Heart right ventricle (tissue), 16 donors: ENCODE results near the gene WDR64. TPM values are rescaled to one million over a fixed set of nuclear protein-coding genes. Genes with fewer than 3 reads are reported as not detected.

Experiments used
- ATAC-seq, 8 donors: fragments of 200-7000 bp; cut with Tn5 transposase; one replicate each; pipeline ENCODE4 v1.9.1; 2020; ENCODE audit warnings: mild to moderate bottlenecking in 8 of 8, moderate library complexity in 8 of 8, moderate number of reproducible peaks in 1 of 8
- DNase-seq, 2 donors: peaks; one replicate each; pipeline ENCODE4 v3.0.0-alpha.2; 2020
- H3K27ac ChIP-seq, 10 donors: fragments of 200-600 bp; sonication (generic) in 2 of 10; one replicate each; pipeline versions ENCODE4 v1.5.0 to v1.8.0; 2020 to 2022; ENCODE audit warnings: mild to moderate bottlenecking in 3 of 10
- H3K27me3 ChIP-seq, 7 donors: fragments of 200-600 bp; one replicate each; pipeline ENCODE4 v1.8.0; 2021 to 2022; ENCODE audit warnings: mild to moderate bottlenecking in 2 of 7
- H3K36me3 ChIP-seq, 9 donors: fragments of 200-600 bp; sonication (generic) in 1 of 9; one replicate each; pipeline versions ENCODE4 v1.5.0 to v1.8.0; 2020 to 2022; ENCODE audit warnings: mild to moderate bottlenecking in 2 of 9
- H3K4me1 ChIP-seq, 9 donors: fragments of 200-600 bp; sonication (generic) in 1 of 9; one replicate each; pipeline versions ENCODE4 v1.5.0 to v1.8.0; 2020 to 2022; ENCODE audit warnings: mild to moderate bottlenecking in 4 of 9
- H3K4me3 ChIP-seq, 10 donors: fragments of 200-600 bp; sonication (generic) in 2 of 10; one replicate each; pipeline versions ENCODE4 v1.5.0 to v1.8.0; 2020 to 2022; ENCODE audit warnings: mild to moderate bottlenecking in 7 of 10, moderate library complexity in 2 of 10
- H3K9me3 ChIP-seq, 11 donors: fragments of 200-600 bp in 10 of 11; sonication (generic) in 2 of 11; one replicate each; pipeline versions ENCODE4 v1.5.0 to v1.8.0; 2013 to 2022; ENCODE audit warnings: mild to moderate bottlenecking in 2 of 11, control low read depth in 1 of 11, moderate library complexity in 1 of 11
- WGBS, 2 donors: extraction: QIAGEN DNeasy Blood & Tissue Kit; methylation state at CpG; one replicate each; pipeline ENCODE4 v1.1.7; 2013; ENCODE audit warnings: inconsistent platforms in 1 of 2; 5-methylcytosine and 5-hydroxymethylcytosine counted together
- intact Hi-C, 10 donors: fragments of 100-400 bp; cut with DNase I; formaldehyde crosslinking; loops; one replicate each; pipeline versions ENCODE4 v1.11.1 to v1.14.2; 2022
- polyA plus RNA-seq, 2 donors: library from polyadenylated mRNA; stranded (reverse); fragments of 200-250 nt; gene quantifications; one replicate each; pipeline ENCODE4 v1.2.3, GENCODE V29; 2013
- total RNA-seq, 10 donors: library from RNA; stranded (reverse); fragmentation: NEBNext Ultra II Directional in 3 of 10; extraction: Animal tissue kit (Norgen Biotek cat#: 25700) in 3 of 10; gene quantifications; one replicate each; pipeline versions ENCODE4 v1.2.1 to v1.2.4, GENCODE V29; 2021 to 2023
- TF ChIP-seq, protein P1 (sequence below), 9 donors: fragments of 200-600 bp; sonication (generic) in 2 of 9; IDR thresholded peaks; one replicate each; pipeline versions ENCODE4 v1.5.0 to v1.8.0; 2021 to 2022; ENCODE audit warnings: antibody characterized with exemption in 9 of 9, mild to moderate bottlenecking in 5 of 9, moderate library complexity in 1 of 9
- donor health status: Arrhythmogenic right ventricular cardiomyopathy.
- donor health status: ischemic (EF 13 %, LVEDD 7.1; RV severe dilation, severe dysfunction).
- donor health status: healthy with polysubstance abuse.
- donor health status: DM: no; HTN: yes; CAD: no.
- donor health status: DM: no; HTN: no; CAD: no.
- donor health status: ischemic (EF 25% LVEDD 6.9; RV normal size, moderate dysfunction).
- donor health status: ischemic (EF 25% LVEDD 5.7; RV mildly dilated, moderate dysfunction).
- donor health status: healthy.
- donor health status: DM: yes; HTN: yes; CAD: no.
- donor health status: Ischemic cardiomyopathy.
- donor health status: ischemic (EF 35%, LVEDD 5.7; RV mildly dilated, moderate dysfunction).
- donor health status: nonischemic (EF 11% LVEDD 7.7; RV severe dilation, severe dysfunction).
- donor health status: DM: yes; HTN: yes; CAD: no.
- donor health status: PGD.
- donor health status: ischemic (EF 29% LVEDD 5.4; RV normal size, mild dysfunction).
- donor health status: nonischemic (EF 23%, LVEDD 6.1; RV moderate dilation, normal function).

WDR64 gene
- total and polyA plus RNA-seq, 12 donors: 0.59 TPM; not detected in 11

DNA sequence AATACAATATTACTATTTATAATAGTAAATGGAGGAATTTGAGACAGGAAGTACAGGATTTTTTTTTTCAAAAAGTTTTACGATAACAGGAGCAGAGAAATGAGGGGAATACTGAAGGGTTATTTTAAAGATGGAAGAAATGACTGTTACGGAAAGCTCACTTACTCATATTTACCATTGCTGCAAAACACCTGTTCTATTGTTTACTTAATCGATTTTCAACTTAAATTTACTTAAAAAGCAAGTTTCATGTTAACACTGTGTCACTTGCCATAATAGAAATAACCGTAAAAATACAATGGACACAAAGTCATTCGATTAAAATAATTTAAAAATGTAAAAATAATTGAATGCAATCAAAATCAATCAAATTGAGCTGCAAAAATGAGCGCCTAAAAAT lies 192.5 kb downstream of the WDR64 start:
- Histone ChIP-seq H3K9me3 (no peaks in the 10 kb centered on the region), H3K36me3 (no peaks in the 10 kb centered on the region), H3K4me3 (no peak overlapping the region), H3K27me3 (no peaks in the 10 kb centered on the region), H3K27ac (no peak overlapping the region), H3K4me1 (peaks cover 4 to 21% (median 7%) of the 10 kb centered on the region in 9 donors)
- ATAC-seq (no peak), DNase-seq (no peak)
- 83 to 84% methylated on average over 6 of the region's 6 CpGs for WGBS, 2 donors
- TF ChIP-seq, protein P1, sequence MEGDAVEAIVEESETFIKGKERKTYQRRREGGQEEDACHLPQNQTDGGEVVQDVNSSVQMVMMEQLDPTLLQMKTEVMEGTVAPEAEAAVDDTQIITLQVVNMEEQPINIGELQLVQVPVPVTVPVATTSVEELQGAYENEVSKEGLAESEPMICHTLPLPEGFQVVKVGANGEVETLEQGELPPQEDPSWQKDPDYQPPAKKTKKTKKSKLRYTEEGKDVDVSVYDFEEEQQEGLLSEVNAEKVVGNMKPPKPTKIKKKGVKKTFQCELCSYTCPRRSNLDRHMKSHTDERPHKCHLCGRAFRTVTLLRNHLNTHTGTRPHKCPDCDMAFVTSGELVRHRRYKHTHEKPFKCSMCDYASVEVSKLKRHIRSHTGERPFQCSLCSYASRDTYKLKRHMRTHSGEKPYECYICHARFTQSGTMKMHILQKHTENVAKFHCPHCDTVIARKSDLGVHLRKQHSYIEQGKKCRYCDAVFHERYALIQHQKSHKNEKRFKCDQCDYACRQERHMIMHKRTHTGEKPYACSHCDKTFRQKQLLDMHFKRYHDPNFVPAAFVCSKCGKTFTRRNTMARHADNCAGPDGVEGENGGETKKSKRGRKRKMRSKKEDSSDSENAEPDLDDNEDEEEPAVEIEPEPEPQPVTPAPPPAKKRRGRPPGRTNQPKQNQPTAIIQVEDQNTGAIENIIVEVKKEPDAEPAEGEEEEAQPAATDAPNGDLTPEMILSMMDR (IDR thresholded peaks at IDR 0.05): no peak
- intact Hi-C loops: loop anchor here in 4 of 10 donors (5.0 to 10.0 kb wide), 6 partner anchors 200 to 320 kb away; partner anchors contain the start of genes CHML (in 1 of the 4), KMO (in 1 of the 4) and OPN3 (in 1 of the 4)

DNA sequence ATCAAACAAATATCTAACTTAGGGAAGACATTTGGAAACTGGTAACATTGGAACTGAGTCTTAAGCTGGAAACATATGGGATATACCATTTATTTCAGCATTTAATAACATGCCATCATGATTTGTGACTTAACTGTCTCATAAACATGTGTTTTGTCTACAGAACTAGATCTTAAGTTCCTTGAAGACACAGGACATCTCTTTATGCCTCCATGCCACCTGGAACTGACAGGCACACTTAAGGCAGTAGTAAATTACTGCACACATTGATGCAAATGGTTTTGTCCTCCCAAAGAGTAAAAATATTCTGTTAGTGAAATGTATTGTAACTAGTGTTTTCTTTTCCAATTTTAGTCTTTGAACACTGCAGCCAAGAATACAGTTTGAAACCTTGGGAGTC lies 194.3 kb downstream of the WDR64 start:
- Histone ChIP-seq H3K4me1 (peaks cover 4 to 21% (median 7%) of the 10 kb centered on the region in 9 donors), H3K4me3 (no peak overlapping the region), H3K27me3 (no peaks in the 10 kb centered on the region), H3K27ac (no peak overlapping the region), H3K9me3 (no peaks in the 10 kb centered on the region), H3K36me3 (no peaks in the 10 kb centered on the region)
- DNase-seq (no peak), ATAC-seq (no peak)
- TF ChIP-seq, protein P1 (IDR thresholded peaks at IDR 0.05): no peak
- intact Hi-C loops: loop anchor here in 4 of 10 donors (10.0 kb wide), 5 partner anchors 202 to 322 kb away; partner anchors contain the start of genes CHML (in 1 of the 4), KMO (in 1 of the 4) and OPN3 (in 1 of the 4)

DNA sequence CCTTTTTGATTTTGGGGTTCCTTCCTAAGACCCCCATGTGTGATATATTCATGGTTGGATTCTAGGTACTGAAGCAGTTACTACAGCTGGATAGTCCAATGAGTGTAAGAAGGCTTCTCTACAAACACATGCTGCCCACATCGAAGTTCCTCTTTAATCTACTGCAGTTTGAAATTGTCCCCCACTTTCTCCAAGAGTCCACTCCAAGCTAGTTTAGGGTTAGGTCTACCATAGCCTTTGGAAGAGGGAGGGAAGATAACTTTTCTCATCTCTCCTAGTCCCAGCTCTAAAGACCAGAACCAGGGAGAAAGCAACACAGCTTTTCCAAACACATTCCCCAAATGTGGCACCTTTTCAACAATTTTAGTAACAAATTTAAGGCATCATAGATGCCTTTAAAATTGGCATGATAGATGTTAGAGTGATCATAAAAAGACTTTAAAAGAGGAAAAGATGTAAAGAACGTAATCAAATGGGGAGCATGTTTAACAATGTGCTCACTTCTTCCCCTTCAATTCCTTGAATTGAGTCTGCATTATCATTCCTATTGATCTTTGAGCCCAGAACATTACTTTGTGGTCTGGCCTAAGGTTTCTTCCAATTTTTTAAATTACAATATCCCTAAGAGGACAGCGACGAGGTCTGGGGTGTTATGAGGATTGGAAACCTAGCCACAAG lies 194.9 kb downstream of the WDR64 start:
- peak overlapping the region in 7 of 10 donors; percentile 70 to 97 (median 84) for H3K4me3 ChIP-seq
- H3K9me3 ChIP-seq: no peaks in the 10 kb centered on the region
- no peak for ATAC-seq
- peaks cover 4 to 18% (median 7%) of the 10 kb centered on the region in 9 donors for H3K4me1 ChIP-seq
- intact Hi-C loops: loop anchor here in 4 of 10 donors (10.0 kb wide), 5 partner anchors 202 to 322 kb away; partner anchors contain the start of genes CHML (in 1 of the 4), KMO (in 1 of the 4) and OPN3 (in 1 of the 4)
- WGBS, 2 donors: 84 to 86% methylated on average over 4 of the region's 4 CpGs
- H3K27ac ChIP-seq: peak overlapping the region in 5 of 10 donors; percentile 93 to 98 (median 96)
- H3K36me3 ChIP-seq: no peaks in the 10 kb centered on the region
- H3K27me3 ChIP-seq: no peaks in the 10 kb centered on the region
- DNase-seq: no peak
- TF ChIP-seq, protein P1 (IDR thresholded peaks at IDR 0.05): no peak

DNA sequence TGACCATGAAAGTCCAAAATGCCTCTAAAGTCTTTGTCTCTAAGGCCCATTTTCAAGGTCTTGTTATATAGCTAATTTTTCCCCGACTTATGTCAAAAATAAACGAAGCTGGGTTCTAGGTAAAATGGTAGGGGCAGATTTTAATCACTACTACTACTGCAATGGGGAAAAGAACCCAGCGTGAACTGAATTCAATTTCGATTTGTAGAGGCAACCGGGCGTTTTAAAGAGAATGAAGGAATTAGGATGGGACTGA lies 195.4 kb downstream of the WDR64 start:
- 9 to 10% methylated on average over 6 of the region's 6 CpGs for WGBS, 2 donors
- Histone ChIP-seq H3K9me3 (no peaks in the 10 kb centered on the region), H3K4me3 (peak overlapping the region in 9 of 10 donors; percentile 55 to 97 (median 83)), H3K36me3 (no peaks in the 10 kb centered on the region), H3K27me3 (no peaks in the 10 kb centered on the region), H3K4me1 (peaks cover 4 to 15% (median 7%) of the 10 kb centered on the region in 9 donors), H3K27ac (peak overlapping the region; percentile 93 to 100 (median 98))
- DNase-seq (no peak), ATAC-seq (no peak)
- TF ChIP-seq, protein P1 (IDR thresholded peaks at IDR 0.05): no peak
- intact Hi-C loops: loop anchor here in 4 of 10 donors (10.0 kb wide), 5 partner anchors 203 to 323 kb away; partner anchors contain the start of genes CHML (in 1 of the 4), KMO (in 1 of the 4) and OPN3 (in 1 of the 4)
